ENCODE results near the gene CRTAP. TPM values are rescaled to one million over a fixed set of nuclear protein-coding genes. Genes with fewer than 3 reads are reported as not detected.
A peak's percentile ranks its signal among the peaks of the same experiment; 100 is the strongest.

The CRTAP gene
- total and polyA plus RNA-seq, 2 experiments from 2014 or later, result 189 to 261 TPM

- peaks cover 30% of the 10 kb centered on the region; the same call in 1 of the 2 replicates for H3K36me3 ChIP-seq (ENCODE audit: low read depth)
- WGBS, 2 experiments (ENCODE audit: low coverage in 1 of 2, low lambda C conversion rate in 2 of 2, missing lambda C conversion rate in 2 of 2), result 95 to 96% methylated on average over 1 of the region's 1 CpG
- no peaks in the 10 kb centered on the region for H3K27me3 ChIP-seq (replicated peaks; ENCODE audit: insufficient read depth)
- H3K4me2 ChIP-seq (ENCODE audit: unreplicated experiment), result no peak overlapping the region
- no peak overlapping the region for H3K9ac ChIP-seq
- H3K9me3 ChIP-seq (ENCODE audit: low read depth), result no peaks in the 10 kb centered on the region
- no peak overlapping the region for H2AFZ ChIP-seq
- peaks cover 11% of the 10 kb centered on the region for H3F3A ChIP-seq (ENCODE audit: insufficient read depth)
- H3K79me2 ChIP-seq (ENCODE audit: insufficient read depth), result peaks cover 18% of the 10 kb centered on the region
- no peak for DNase-seq
- H3K27ac ChIP-seq, result no peak overlapping the region
- no peak for TF ChIP-seq EZH2phosphoT487 (IDR thresholded peaks at IDR 0.05; ENCODE audit: insufficient read depth, low read depth)
- no peak for TF ChIP-seq EZH2 (IDR thresholded peaks at IDR 0.05; ENCODE audit: insufficient read depth, poor library complexity, severe bottlenecking)
- no peak overlapping the region for H3K4me3 ChIP-seq
- H3K9me2 ChIP-seq (ENCODE audit: insufficient read depth), result no peaks in the 10 kb centered on the region
- H4K20me1 ChIP-seq (ENCODE audit: insufficient read depth), result no peaks in the 10 kb centered on the region
- in situ Hi-C loops (cut with MboI), result loop anchor here (25.0 kb wide), 1 partner anchor 663 kb away; the partner anchor contains the start of gene PDCD6IP
- no peaks in the 10 kb centered on the region for H3K4me1 ChIP-seq (ENCODE audit: insufficient read depth)
These were observed 10.8 kb downstream of the CRTAP start for GRCh38 chr3:33124638-33125037.

- no peak overlapping the region for H2AFZ ChIP-seq
- no peak overlapping the region for H3K4me2 ChIP-seq (ENCODE audit: unreplicated experiment)
- no peak overlapping the region for H3K4me3 ChIP-seq
- no peaks in the 10 kb centered on the region for H3K27me3 ChIP-seq (replicated peaks; ENCODE audit: insufficient read depth)
- H3K4me1 ChIP-seq (ENCODE audit: insufficient read depth), result no peaks in the 10 kb centered on the region
- no peaks in the 10 kb centered on the region for H3K9me2 ChIP-seq (ENCODE audit: insufficient read depth)
- no peak for TF ChIP-seq EZH2phosphoT487 (IDR thresholded peaks at IDR 0.05; ENCODE audit: insufficient read depth, low read depth)
- no peak for TF ChIP-seq EZH2 (IDR thresholded peaks at IDR 0.05; ENCODE audit: insufficient read depth, poor library complexity, severe bottlenecking)
- H3K9me3 ChIP-seq (ENCODE audit: low read depth), result no peaks in the 10 kb centered on the region
- in situ Hi-C loops (cut with MboI), result loop anchor here (25.0 kb wide), 1 partner anchor 661 kb away; the partner anchor contains the start of gene PDCD6IP
- H3F3A ChIP-seq (ENCODE audit: insufficient read depth), result peaks cover 11% of the 10 kb centered on the region
- H3K36me3 ChIP-seq (ENCODE audit: low read depth), result peaks cover 29% of the 10 kb centered on the region
- no peak overlapping the region for H3K9ac ChIP-seq
- 98 to 100% methylated on average over 3 of the region's 3 CpGs for WGBS, 2 experiments (ENCODE audit: low coverage in 1 of 2, low lambda C conversion rate in 2 of 2, missing lambda C conversion rate in 2 of 2)
- DNase-seq, result no peak
- H3K27ac ChIP-seq, result no peak overlapping the region
- H3K79me2 ChIP-seq (ENCODE audit: insufficient read depth), result 0 out of 2 replicates have a peak, but pooled peaks cover 8% of the 10 kb centered on the region
- H4K20me1 ChIP-seq (ENCODE audit: insufficient read depth), result no peaks in the 10 kb centered on the region
These were observed 12.0 kb downstream of the CRTAP start for GRCh38 chr3:33125840-33126239.

- peak; percentile 39 for DNase-seq
- Histone ChIP-seq H3K27ac (no peak overlapping the region), H3K9me3 (ENCODE audit: low read depth) (no peaks in the 10 kb centered on the region), H3K4me2 (ENCODE audit: unreplicated experiment) (no peak overlapping the region), H3K79me2 (ENCODE audit: insufficient read depth) (0 out of 2 replicates have a peak, but pooled peaks cover 7% of the 10 kb centered on the region), H3K27me3 (replicated peaks; ENCODE audit: insufficient read depth) (no peaks in the 10 kb centered on the region), H3K4me1 (ENCODE audit: insufficient read depth) (peaks cover 6% of the 10 kb centered on the region), H3K36me3 (ENCODE audit: low read depth) (peaks cover 37% of the 10 kb centered on the region), H2AFZ (peak overlapping the region; percentile 26; the same call in 1 of the 2 replicates), H3K9ac (no peak overlapping the region), H3K4me3 (no peak overlapping the region), H3F3A (ENCODE audit: insufficient read depth) (peaks cover 13% of the 10 kb centered on the region), H4K20me1 (ENCODE audit: insufficient read depth) (no peaks in the 10 kb centered on the region), H3K9me2 (ENCODE audit: insufficient read depth) (no peaks in the 10 kb centered on the region)
- TF ChIP-seq EZH2phosphoT487 (IDR thresholded peaks at IDR 0.05; ENCODE audit: insufficient read depth, low read depth) (no peak), EZH2 (IDR thresholded peaks at IDR 0.05; ENCODE audit: insufficient read depth, poor library complexity, severe bottlenecking) (no peak)
- in situ Hi-C loops (cut with MboI), result loop anchor here (25.0 kb wide), 1 partner anchor 659 kb away; the partner anchor contains the start of gene PDCD6IP
- WGBS, 2 experiments (ENCODE audit: low coverage in 1 of 2, low lambda C conversion rate in 2 of 2, missing lambda C conversion rate in 2 of 2), result 0 to 6% methylated on average over 1 of the region's 1 CpG
These were observed 14.9 kb downstream of the CRTAP start for GRCh38 chr3:33128706-33129105.

DNA sequence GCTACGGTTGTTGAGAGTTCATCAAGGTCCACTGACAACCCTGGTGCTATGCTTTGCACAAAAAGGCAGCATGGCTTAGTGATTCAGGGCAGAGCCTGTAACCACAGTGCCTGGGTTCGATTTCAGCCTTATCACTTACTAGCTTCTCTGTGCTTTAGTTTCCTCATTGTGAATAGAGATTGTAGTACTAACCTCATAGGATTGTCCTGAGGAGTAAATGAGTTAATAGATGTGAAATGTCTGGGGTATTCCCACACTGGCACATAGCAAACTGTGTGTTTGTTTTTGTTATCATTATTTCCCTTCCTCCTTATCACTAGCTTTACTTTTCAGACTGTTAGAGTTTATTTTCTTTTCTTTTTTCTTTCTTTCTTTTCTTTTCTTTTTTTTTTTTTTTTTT is 16.3 kb downstream of the CRTAP start:
- TF ChIP-seq EZH2 (IDR thresholded peaks at IDR 0.05; ENCODE audit: insufficient read depth, poor library complexity, severe bottlenecking) (no peak), EZH2phosphoT487 (IDR thresholded peaks at IDR 0.05; ENCODE audit: insufficient read depth, low read depth) (no peak)
- Histone ChIP-seq H3K9ac (no peak overlapping the region), H4K20me1 (ENCODE audit: insufficient read depth) (no peaks in the 10 kb centered on the region), H3K9me3 (ENCODE audit: low read depth) (no peaks in the 10 kb centered on the region), H3K27ac (no peak overlapping the region), H3F3A (ENCODE audit: insufficient read depth) (peaks cover 18% of the 10 kb centered on the region), H3K9me2 (ENCODE audit: insufficient read depth) (no peaks in the 10 kb centered on the region), H3K4me1 (ENCODE audit: insufficient read depth) (peaks cover 9% of the 10 kb centered on the region), H3K79me2 (ENCODE audit: insufficient read depth) (0 out of 2 replicates have a peak, but pooled peaks cover 7% of the 10 kb centered on the region), H3K36me3 (ENCODE audit: low read depth) (peaks cover 30% of the 10 kb centered on the region), H3K4me3 (no peak overlapping the region), H3K4me2 (ENCODE audit: unreplicated experiment) (no peak overlapping the region), H2AFZ (no peak overlapping the region), H3K27me3 (replicated peaks; ENCODE audit: insufficient read depth) (no peaks in the 10 kb centered on the region)
- in situ Hi-C loops (cut with MboI), result loop anchor here (5.0 to 25.0 kb wide), 2 partner anchors 242 to 657 kb away; partner anchors contain the start of gene PDCD6IP
- no peak for DNase-seq
- WGBS, 2 experiments (ENCODE audit: low coverage in 1 of 2, low lambda C conversion rate in 2 of 2, missing lambda C conversion rate in 2 of 2), result 51% methylated on average over 2 of the region's 2 CpGs
